Erythroblast (primary cell): ENCODE measurements around the gene USP28.

Experiments
- GATA1 ChIP-seq: IDR thresholded peaks from 2 replicates; pipeline ENCODE4 v1.6.1; 2011; ENCODE audit warnings: low read depth, mild to moderate bottlenecking, control low read depth, low read length, moderate library complexity
- POLR2A ChIP-seq: IDR thresholded peaks from 2 replicates; pipeline ENCODE4 v1.6.1; 2011; ENCODE audit warnings: mild to moderate bottlenecking, low read length

DNA sequence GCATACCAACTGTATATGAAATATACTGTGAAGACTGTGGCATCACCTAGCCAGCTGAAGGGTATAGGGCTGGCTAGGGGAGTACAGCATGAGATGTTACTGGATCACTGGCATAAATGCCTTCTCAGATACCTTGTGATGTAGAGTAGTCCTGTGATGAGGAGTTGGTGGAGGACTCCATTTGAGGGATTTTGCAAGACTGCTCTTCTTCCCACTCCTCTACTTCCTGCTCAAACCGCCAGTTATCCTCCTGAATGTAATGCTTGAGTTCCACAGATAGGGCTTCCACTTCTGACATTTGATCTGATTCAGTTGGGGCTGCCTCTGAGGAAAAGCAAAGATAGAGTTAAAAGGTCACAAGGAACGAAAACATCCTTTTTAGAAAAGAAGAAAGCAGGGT is 66.4 kb downstream of the USP28 start:
- TF ChIP-seq POLR2A (no peak), GATA1 (no peak)
